Natural killer cell (primary cell): Measurements from ENCODE around the gene RFPL1. TPM values are rescaled to one million over a fixed set of nuclear protein-coding genes. Genes with fewer than 3 reads are reported as not detected.
A peak's percentile ranks its signal among the peaks of the same experiment; 100 is the strongest.
"Not testable (repeated sequence)": the region's sequence is repeated elsewhere in the genome, so short reads cannot be mapped to it uniquely, and the experiment has no call there.

Source experiments
- ATAC-seq, 3 donors: fragments of 150-1000 bp in 2 of 3; fragments of 200-7000 bp in 1 of 3; cut with Tn5 transposase; 1 replicate in 1 of 3; 2 replicates in 2 of 3; pipeline ENCODE4 v1.10.0; 2021; ENCODE audit warnings: mild to moderate bottlenecking in 2 of 3, moderate library complexity in 2 of 3
- DNase-seq, 2 donors: peaks; one replicate each; pipeline versions ENCODE4 v3.0.0 to v3.0.0-alpha.2; 2013 to 2021; ENCODE audit warnings: mixed read lengths in 1 of 2
- H3K27ac ChIP-seq: one replicate; pipeline ENCODE4 v1.5.1; 2013; ENCODE audit warnings: mild to moderate bottlenecking, low read length
- H3K27me3 ChIP-seq: one replicate; pipeline ENCODE4 v1.6.1; 2013; ENCODE audit warnings: low read length; ENCODE audit not compliant: control insufficient read depth, insufficient read depth
- H3K36me3 ChIP-seq: one replicate; pipeline ENCODE4 v1.6.1; 2013; ENCODE audit warnings: low read length; ENCODE audit not compliant: control insufficient read depth, insufficient read depth
- H3K4me1 ChIP-seq: one replicate; pipeline ENCODE4 v1.6.1; 2013; ENCODE audit warnings: low read length; ENCODE audit not compliant: control insufficient read depth, insufficient read depth
- H3K4me3 ChIP-seq: one replicate; pipeline ENCODE4 v1.5.1; 2013; ENCODE audit warnings: low read length
- H3K9me3 ChIP-seq: one replicate; pipeline ENCODE4 v1.6.1; 2013; ENCODE audit warnings: low read length; ENCODE audit not compliant: control insufficient read depth, insufficient read depth
- H3K27ac Mint-ChIP-seq, 2 donors: one replicate each; pipeline ENCODE4 v1.8.0; 2022; ENCODE audit warnings: mild to moderate bottlenecking in 2 of 2, mixed read lengths in 2 of 2, moderate library complexity in 1 of 2
- H3K27me3 Mint-ChIP-seq, 2 donors: one replicate each; pipeline ENCODE4 v1.8.0; 2022; ENCODE audit warnings: low read depth in 2 of 2, mixed read lengths in 2 of 2
- H3K36me3 Mint-ChIP-seq: one replicate; pipeline ENCODE4 v1.8.0; 2022; ENCODE audit warnings: mixed read lengths
- H3K4me1 Mint-ChIP-seq, 2 donors: one replicate each; pipeline ENCODE4 v1.8.0; 2022; ENCODE audit warnings: mixed read lengths in 2 of 2
- H3K4me3 Mint-ChIP-seq: one replicate; pipeline ENCODE4 v1.8.0; 2022; ENCODE audit warnings: mild to moderate bottlenecking, moderate library complexity, mixed read lengths
- H3K9me3 Mint-ChIP-seq, 2 donors: one replicate each; pipeline ENCODE4 v1.8.0; 2022; ENCODE audit warnings: mixed read lengths in 2 of 2
- CTCF ChIP-seq: fragments of 200-600 bp; IDR thresholded peaks from one replicate; pipeline ENCODE4 v1.8.0; 2022; ENCODE audit warnings: antibody characterized with exemption
- WGBS: methylation state at CpG from one replicate; pipeline ENCODE4 v1.1.7; 2013; ENCODE audit warnings: missing lambda C conversion rate; ENCODE audit not compliant: insufficient coverage; 5-methylcytosine and 5-hydroxymethylcytosine counted together
- intact Hi-C: fragments of 100-400 bp; cut with micrococcal nuclease; formaldehyde crosslinking; loops from one replicate; pipeline ENCODE4 v1.14.2; 2022
- total RNA-seq, 4 donors: library from RNA; stranded (reverse); fragments of 120-200 nt in 1 of 4; gene quantifications; one replicate each; pipeline versions ENCODE4 v1.2.3 to v1.2.4, GENCODE V29; 2013 to 2022

Gene RFPL1
- total RNA-seq, 3 donors from 2014 or later (not counting 1 experiment from before 2014, with no cell fraction given), result not detected

GRCh38 chr22:29414951-29415591 lies 23.3 kb upstream of the RFPL1 start:
- Histone ChIP-seq H3K4me3 (peak overlapping the region; percentile 44), H3K27ac (peak overlapping the region; percentile 79)
- H3K9me3 ChIP-seq, H3K36me3 Mint-ChIP-seq, intact Hi-C loops, H3K9me3 Mint-ChIP-seq, H3K27me3 ChIP-seq, H3K27me3 Mint-ChIP-seq, H3K36me3 ChIP-seq, H3K4me1 ChIP-seq: not testable (repeated sequence)
- DNase-seq, result peak; percentile 37 to 81
- peaks cover 12 to 16% of the 10 kb centered on the region in 2 donors for H3K4me1 Mint-ChIP-seq
- H3K4me3 Mint-ChIP-seq, result peak overlapping the region; percentile 95
- 35% methylated on average over 23 of the region's 23 CpGs for WGBS
- ATAC-seq, result peak; percentile 82 to 94 (median 90)
- peak overlapping the region; percentile 92 to 94 for H3K27ac Mint-ChIP-seq

- ATAC-seq, result not testable (repeated sequence)
Observed at GRCh38 chr22:29418704-29419103, 19.7 kb upstream of the RFPL1 start.

GRCh38 chr22:29426476-29426875 lies 11.9 kb upstream of the RFPL1 start:
- Histone ChIP-seq H3K9me3 (no peaks in the 10 kb centered on the region), H3K27ac (no peak overlapping the region), H3K4me1 (no peaks in the 10 kb centered on the region), H3K36me3 (no peaks in the 10 kb centered on the region), H3K4me3 (no peak overlapping the region), H3K27me3 (no peaks in the 10 kb centered on the region)
- DNase-seq, result no peak
- H3K27me3 Mint-ChIP-seq, result peaks cover 0 to 13% of the 10 kb centered on the region in 2 donors
- no peaks in the 10 kb centered on the region for H3K9me3 Mint-ChIP-seq
- ATAC-seq, result no peak
- 97% methylated on average over 7 of the region's 7 CpGs for WGBS
- no peak overlapping the region for H3K4me3 Mint-ChIP-seq
- no peaks in the 10 kb centered on the region for H3K4me1 Mint-ChIP-seq
- no peaks in the 10 kb centered on the region for H3K36me3 Mint-ChIP-seq
- TF ChIP-seq CTCF, result no peak
- H3K27ac Mint-ChIP-seq, result no peak overlapping the region
- intact Hi-C loops, result no loop called here

More at GRCh38 chr22:29418704-29419103, 19.7 kb upstream of the RFPL1 start:
- H3K27me3 Mint-ChIP-seq, H3K36me3 Mint-ChIP-seq, H3K4me1 ChIP-seq, H3K36me3 ChIP-seq, H3K27ac ChIP-seq, H3K9me3 ChIP-seq, DNase-seq, H3K4me3 Mint-ChIP-seq, H3K9me3 Mint-ChIP-seq, H3K4me3 ChIP-seq, H3K27me3 ChIP-seq, intact Hi-C loops, H3K27ac Mint-ChIP-seq: not testable (repeated sequence)
- WGBS, result 70% methylated on average over 4 of the region's 5 CpGs
- peaks cover 12 to 16% of the 10 kb centered on the region in 2 donors for H3K4me1 Mint-ChIP-seq

GRCh38 chr22:29427176-29427760 lies 11.1 kb upstream of the RFPL1 start:
- H3K36me3 ChIP-seq, result no peaks in the 10 kb centered on the region
- Mint-ChIP-seq H3K4me1 (no peaks in the 10 kb centered on the region), H3K27ac (no peak overlapping the region), H3K27me3 (peaks cover 0 to 13% of the 10 kb centered on the region in 2 donors), H3K36me3 (no peaks in the 10 kb centered on the region), H3K4me3 (no peak overlapping the region), H3K9me3 (no peaks in the 10 kb centered on the region)
- ATAC-seq (no peak), DNase-seq (no peak)
- H3K4me3 ChIP-seq, result no peak overlapping the region
- H3K27me3 ChIP-seq, result no peaks in the 10 kb centered on the region
- TF ChIP-seq CTCF, result no peak
- intact Hi-C loops, result no loop called here
- H3K4me1 ChIP-seq, result no peaks in the 10 kb centered on the region
- WGBS, result 100% methylated on average over 1 of the region's 2 CpGs
- no peak overlapping the region for H3K27ac ChIP-seq
- no peaks in the 10 kb centered on the region for H3K9me3 ChIP-seq
